PC-9 (cell line): ENCODE results near the gene DNAI2. TPM values are rescaled to one million over a fixed set of nuclear protein-coding genes. Genes with fewer than 3 reads are reported as not detected.

Experiments used
- BruUV-seq: library from RNA; stranded (reverse); fragments of 400-500 nt; replicated peaks from 2 replicates; lab custom pipeline; 2021; lab: Mats Ljungman, UMichigan
- CTCF ChIA-PET: fragments of 300-600 bp; sonication (Branson Sonifier 250); formaldehyde crosslinking; loops from one replicate; lab custom pipeline; 2022; ENCODE audit warnings: antibody characterized with exemption; lab: Charles Lee
- POLR2A ChIA-PET: fragments of 300-600 bp; sonication (Branson Sonifier 250); formaldehyde crosslinking; loops from one replicate; lab custom pipeline; 2022; ENCODE audit warnings: antibody characterized with exemption; ENCODE audit not compliant: unreplicated experiment; lab: Charles Lee
- DNase-seq, 2 experiments: peaks; one replicate each; pipeline versions ENCODE4 v3.0.0 to v3.0.0-alpha.2; 2015 to 2022; ENCODE audit warnings: mixed read lengths in 1 of 2
- H2AFZ ChIP-seq: fragments of 200-600 bp; sonication (generic); 2 replicates; pipeline ENCODE4 v1.8.1; 2017; ENCODE audit warnings: antibody characterized with exemption
- H3F3A ChIP-seq: fragments of 200-600 bp; sonication (generic); 2 replicates; pipeline ENCODE4 v1.8.1; 2017; ENCODE audit warnings: antibody characterized with exemption, mild to moderate bottlenecking, low read depth; ENCODE audit not compliant: insufficient read depth
- H3K27ac ChIP-seq: fragments of 200-600 bp; sonication (generic); 2 replicates; pipeline ENCODE4 v1.6.1; 2016; ENCODE audit warnings: mixed run types
- H3K27me3 ChIP-seq: fragments of 200-600 bp; sonication (generic); 2 replicates; pipeline ENCODE4 v1.6.1; 2016; ENCODE audit warnings: low read depth, mixed run types; ENCODE audit not compliant: insufficient read depth
- H3K36me3 ChIP-seq: fragments of 200-600 bp; sonication (generic); 2 replicates; pipeline ENCODE4 v1.6.1; 2016; ENCODE audit warnings: low read depth, mixed run types
- H3K4me1 ChIP-seq: fragments of 200-600 bp; sonication (generic); replicated peaks from 2 replicates; pipeline ENCODE4 v1.6.1; 2016; ENCODE audit warnings: mixed run types; ENCODE audit not compliant: insufficient read depth
- H3K4me2 ChIP-seq: fragments of 200-600 bp; sonication (generic); 2 replicates; pipeline ENCODE4 v1.6.1; 2017; ENCODE audit warnings: mixed run types
- H3K4me3 ChIP-seq: fragments of 200-600 bp; sonication (generic); 2 replicates; pipeline ENCODE4 v1.6.1; 2016; ENCODE audit warnings: mixed run types
- H3K79me2 ChIP-seq: fragments of 200-600 bp; sonication (generic); 2 replicates; pipeline ENCODE4 v1.6.1; 2017; ENCODE audit warnings: low read depth, mixed run types
- H3K9me2 ChIP-seq: fragments of 200-600 bp; sonication (generic); 2 replicates; pipeline ENCODE4 v1.8.1; 2017; ENCODE audit warnings: mild to moderate bottlenecking; ENCODE audit not compliant: insufficient read depth
- H3K9me3 ChIP-seq: fragments of 200-600 bp; sonication (generic); 2 replicates; pipeline ENCODE4 v1.8.1; 2016; ENCODE audit warnings: low read depth; ENCODE audit not compliant: insufficient read depth
- H4K20me1 ChIP-seq: fragments of 200-600 bp; sonication (generic); 2 replicates; pipeline ENCODE4 v1.8.1; 2017; ENCODE audit not compliant: insufficient read depth
- EZH2 ChIP-seq: fragments of 200-600 bp; sonication (generic); IDR thresholded peaks from 2 replicates; pipeline ENCODE4 v1.8.0; 2017; ENCODE audit warnings: antibody characterized with exemption, low read depth
- intact Hi-C: fragments of 100-400 bp; cut with micrococcal nuclease; formaldehyde crosslinking; loops from one replicate; pipeline ENCODE4 v1.10.0; 2022; ENCODE audit not compliant: unreplicated experiment
- total RNA-seq: library from RNA; stranded (reverse); gene quantifications from 2 replicates; pipeline ENCODE4 v1.2.3, GENCODE V29; 2021
- TF ChIP-seq, protein P1 (sequence below): fragments of 200-600 bp; sonication (generic); conservative IDR thresholded peaks from 2 replicates; pipeline ENCODE4 v1.6.1; 2017; ENCODE audit warnings: mixed run types, antibody characterized with exemption, mild to moderate bottlenecking, moderate library complexity

Gene DNAI2
- total RNA-seq, 1 experiment from 2014 or later = not detected

DNA sequence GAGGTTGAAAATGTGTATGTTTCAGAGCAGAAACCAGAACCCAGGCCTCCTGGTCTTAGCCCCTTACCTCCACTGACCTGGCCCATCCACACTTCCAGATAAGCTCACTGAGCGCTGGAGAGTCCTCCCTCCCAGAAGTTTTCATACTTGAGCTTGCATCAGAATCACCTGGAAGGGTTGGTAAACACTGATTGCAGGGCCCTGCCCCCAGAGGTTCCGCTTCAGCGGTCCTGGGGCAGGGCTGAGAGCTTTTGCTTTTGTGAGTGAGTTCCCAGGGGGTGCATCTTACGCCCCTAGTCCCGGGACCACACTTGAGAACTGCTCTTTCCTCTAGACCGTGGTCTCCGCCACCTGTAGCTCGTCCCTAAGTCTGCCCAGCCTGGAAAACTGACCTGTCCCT, 40.1 kb upstream of the DNAI2 start:
- BruUV-seq = no TSS peak
- H2AFZ ChIP-seq = no peak overlapping the region
- H3K9me2 ChIP-seq = no peaks in the 10 kb centered on the region
- ChIA-PET CTCF (interaction anchor here (0.6 kb wide), 1 partner anchor 31 kb away, joined by 16 read pairs; no protein-coding TSS in a partner anchor), POLR2A (no interaction called here)
- no peak overlapping the region for H3K4me2 ChIP-seq
- intact Hi-C loops = no loop called here
- H3K27me3 ChIP-seq = peaks cover 77% of the 10 kb centered on the region
- H4K20me1 ChIP-seq = no peaks in the 10 kb centered on the region
- peaks cover 1% of the 10 kb centered on the region; the same call in 1 of the 2 replicates for H3F3A ChIP-seq
- H3K9me3 ChIP-seq = no peaks in the 10 kb centered on the region
- peaks cover 6% of the 10 kb centered on the region; the same call in 1 of the 2 replicates for H3K4me1 ChIP-seq
- TF ChIP-seq EZH2 = no peak
- TF ChIP-seq, protein P1, sequence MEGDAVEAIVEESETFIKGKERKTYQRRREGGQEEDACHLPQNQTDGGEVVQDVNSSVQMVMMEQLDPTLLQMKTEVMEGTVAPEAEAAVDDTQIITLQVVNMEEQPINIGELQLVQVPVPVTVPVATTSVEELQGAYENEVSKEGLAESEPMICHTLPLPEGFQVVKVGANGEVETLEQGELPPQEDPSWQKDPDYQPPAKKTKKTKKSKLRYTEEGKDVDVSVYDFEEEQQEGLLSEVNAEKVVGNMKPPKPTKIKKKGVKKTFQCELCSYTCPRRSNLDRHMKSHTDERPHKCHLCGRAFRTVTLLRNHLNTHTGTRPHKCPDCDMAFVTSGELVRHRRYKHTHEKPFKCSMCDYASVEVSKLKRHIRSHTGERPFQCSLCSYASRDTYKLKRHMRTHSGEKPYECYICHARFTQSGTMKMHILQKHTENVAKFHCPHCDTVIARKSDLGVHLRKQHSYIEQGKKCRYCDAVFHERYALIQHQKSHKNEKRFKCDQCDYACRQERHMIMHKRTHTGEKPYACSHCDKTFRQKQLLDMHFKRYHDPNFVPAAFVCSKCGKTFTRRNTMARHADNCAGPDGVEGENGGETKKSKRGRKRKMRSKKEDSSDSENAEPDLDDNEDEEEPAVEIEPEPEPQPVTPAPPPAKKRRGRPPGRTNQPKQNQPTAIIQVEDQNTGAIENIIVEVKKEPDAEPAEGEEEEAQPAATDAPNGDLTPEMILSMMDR = no peak
- no peak overlapping the region for H3K27ac ChIP-seq
- DNase-seq = no peak
- H3K79me2 ChIP-seq = no peaks in the 10 kb centered on the region
- H3K36me3 ChIP-seq = no peaks in the 10 kb centered on the region
- H3K4me3 ChIP-seq = no peak overlapping the region

DNA sequence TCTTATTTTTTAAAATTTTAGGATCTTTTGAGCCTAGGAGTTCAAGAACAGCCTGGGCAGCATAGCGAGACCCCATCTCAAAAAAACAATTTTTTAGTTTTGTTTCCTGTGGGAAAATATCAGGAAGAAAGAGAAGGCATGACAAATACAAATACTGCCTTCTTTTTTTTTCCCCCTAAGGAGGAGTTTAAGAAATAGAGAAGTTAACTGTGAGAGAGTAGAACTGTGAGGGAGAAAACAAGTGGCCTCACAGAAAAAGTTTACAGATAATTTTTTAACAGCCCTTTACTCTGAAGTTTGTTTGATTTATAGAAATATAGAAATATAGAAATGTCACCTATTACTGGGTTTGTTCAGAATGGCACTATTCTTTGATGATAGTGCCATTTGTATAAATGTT, 39.5 kb upstream of the DNAI2 start:
- no peaks in the 10 kb centered on the region for H3K9me3 ChIP-seq
- no peaks in the 10 kb centered on the region for H3F3A ChIP-seq
- no peaks in the 10 kb centered on the region for H3K9me2 ChIP-seq
- H3K27ac ChIP-seq = no peak overlapping the region
- H2AFZ ChIP-seq = no peak overlapping the region
- intact Hi-C loops = no loop called here
- TF ChIP-seq, protein P1 = no peak
- no peak for TF ChIP-seq EZH2
- H4K20me1 ChIP-seq = no peaks in the 10 kb centered on the region
- 0 out of 2 replicates have a peak, but pooled peaks cover under 1% of the 10 kb centered on the region for H3K4me1 ChIP-seq
- H3K79me2 ChIP-seq = no peaks in the 10 kb centered on the region
- ChIA-PET CTCF (interaction anchor here (0.6 kb wide), 1 partner anchor 31 kb away, joined by 16 read pairs; no protein-coding TSS in a partner anchor), POLR2A (no interaction called here)
- H3K4me3 ChIP-seq = no peak overlapping the region
- DNase-seq = no peak
- H3K36me3 ChIP-seq = no peaks in the 10 kb centered on the region
- no TSS peak for BruUV-seq
- peaks cover 82% of the 10 kb centered on the region for H3K27me3 ChIP-seq
- H3K4me2 ChIP-seq = no peak overlapping the region

DNA sequence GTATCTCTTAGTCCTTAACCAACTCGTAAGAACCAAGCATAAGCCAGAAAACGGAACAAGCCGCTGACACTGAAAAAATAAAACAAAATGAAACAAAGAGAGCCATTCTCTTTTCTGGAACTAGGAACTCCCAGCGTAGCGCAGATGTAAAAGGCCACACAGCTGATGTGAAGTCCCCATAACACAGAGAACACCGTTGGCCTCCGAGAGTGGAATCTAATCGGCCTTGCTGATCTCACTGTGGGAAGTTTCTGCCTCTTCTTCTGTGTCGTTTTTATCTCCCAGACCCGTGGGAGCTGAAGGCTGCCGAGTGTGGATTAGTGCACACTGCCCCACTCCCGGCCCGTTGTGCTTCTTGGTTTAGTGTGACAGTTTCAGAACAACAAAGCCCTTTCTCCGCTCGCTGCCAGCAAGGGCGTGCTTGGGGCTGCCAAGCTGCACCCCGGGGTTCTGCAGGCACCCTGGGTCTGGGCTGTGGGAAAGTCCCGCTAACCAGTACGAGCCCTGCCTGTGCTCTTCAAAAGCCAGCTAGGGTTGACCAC, 38.9 kb upstream of the DNAI2 start:
- TF ChIP-seq, protein P1 = no peak
- TF ChIP-seq EZH2 = no peak
- Histone ChIP-seq H3K9me3 (no peaks in the 10 kb centered on the region), H3K27ac (no peak overlapping the region), H3K79me2 (no peaks in the 10 kb centered on the region), H3K4me2 (no peak overlapping the region), H3K9me2 (no peaks in the 10 kb centered on the region), H3K4me3 (no peak overlapping the region), H3K36me3 (no peaks in the 10 kb centered on the region), H3F3A (no peaks in the 10 kb centered on the region), H3K27me3 (peaks cover 85% of the 10 kb centered on the region), H3K4me1 (no peaks in the 10 kb centered on the region), H2AFZ (no peak overlapping the region), H4K20me1 (no peaks in the 10 kb centered on the region)
- ChIA-PET POLR2A (no interaction called here), CTCF (no interaction called here)
- no peak for DNase-seq
- intact Hi-C loops = no loop called here
- BruUV-seq = no TSS peak
